MM.1S (cell line): ENCODE measurements around the gene RMDN3.

ENCODE experiments used
- EZH2 ChIP-seq: fragments of 300-600 bp; sonication (generic); optimal IDR thresholded peaks from 2 replicates; pipeline ENCODE3; 2017; ENCODE audit warnings: low read depth, mild to moderate bottlenecking, antibody characterized with exemption, low read length, mixed read lengths
- EZH2phosphoT487 ChIP-seq: fragments of 300-600 bp; sonication (generic); IDR thresholded peaks from 2 replicates; pipeline ENCODE4 v1.6.1; 2018; ENCODE audit warnings: antibody characterized with exemption, low read length
- TF ChIP-seq, protein P1 (sequence below): fragments of 300-600 bp; sonication (generic); IDR thresholded peaks from 2 replicates; pipeline ENCODE4 v1.5.1; 2016; ENCODE audit warnings: antibody characterized with exemption, low read length, mixed read lengths

DNA sequence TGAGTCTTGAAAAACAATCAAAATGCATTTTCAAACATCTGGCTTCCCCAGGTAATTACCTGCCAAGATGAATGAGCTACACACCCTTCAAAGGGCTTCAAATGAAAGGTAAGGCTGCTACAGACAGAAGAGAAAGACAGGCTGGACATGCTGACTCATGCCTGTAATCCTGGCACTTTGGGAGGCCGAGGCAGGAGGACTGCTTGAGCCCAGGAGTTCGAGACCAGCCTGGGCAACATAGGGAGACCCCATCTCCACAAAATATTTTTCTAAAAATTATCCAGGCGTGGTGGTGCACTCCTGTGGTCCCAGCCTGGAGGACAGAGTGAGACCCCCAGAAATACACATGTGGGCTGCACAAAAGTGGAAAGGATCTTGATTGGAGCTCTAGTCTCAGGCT, 37.3 kb upstream of the RMDN3 start:
- TF ChIP-seq, protein P1, sequence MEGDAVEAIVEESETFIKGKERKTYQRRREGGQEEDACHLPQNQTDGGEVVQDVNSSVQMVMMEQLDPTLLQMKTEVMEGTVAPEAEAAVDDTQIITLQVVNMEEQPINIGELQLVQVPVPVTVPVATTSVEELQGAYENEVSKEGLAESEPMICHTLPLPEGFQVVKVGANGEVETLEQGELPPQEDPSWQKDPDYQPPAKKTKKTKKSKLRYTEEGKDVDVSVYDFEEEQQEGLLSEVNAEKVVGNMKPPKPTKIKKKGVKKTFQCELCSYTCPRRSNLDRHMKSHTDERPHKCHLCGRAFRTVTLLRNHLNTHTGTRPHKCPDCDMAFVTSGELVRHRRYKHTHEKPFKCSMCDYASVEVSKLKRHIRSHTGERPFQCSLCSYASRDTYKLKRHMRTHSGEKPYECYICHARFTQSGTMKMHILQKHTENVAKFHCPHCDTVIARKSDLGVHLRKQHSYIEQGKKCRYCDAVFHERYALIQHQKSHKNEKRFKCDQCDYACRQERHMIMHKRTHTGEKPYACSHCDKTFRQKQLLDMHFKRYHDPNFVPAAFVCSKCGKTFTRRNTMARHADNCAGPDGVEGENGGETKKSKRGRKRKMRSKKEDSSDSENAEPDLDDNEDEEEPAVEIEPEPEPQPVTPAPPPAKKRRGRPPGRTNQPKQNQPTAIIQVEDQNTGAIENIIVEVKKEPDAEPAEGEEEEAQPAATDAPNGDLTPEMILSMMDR = no peak
- TF ChIP-seq EZH2phosphoT487 (no peak), EZH2 (no peak)
